Measurements from ENCODE around the gene MND1.
A peak's percentile ranks its signal among the peaks of the same experiment; 100 is the strongest.
"Not testable (repeated sequence)": the region's sequence is repeated elsewhere in the genome, so short reads cannot be mapped to it uniquely, and the experiment has no call there.

Gene MND1

DNA sequence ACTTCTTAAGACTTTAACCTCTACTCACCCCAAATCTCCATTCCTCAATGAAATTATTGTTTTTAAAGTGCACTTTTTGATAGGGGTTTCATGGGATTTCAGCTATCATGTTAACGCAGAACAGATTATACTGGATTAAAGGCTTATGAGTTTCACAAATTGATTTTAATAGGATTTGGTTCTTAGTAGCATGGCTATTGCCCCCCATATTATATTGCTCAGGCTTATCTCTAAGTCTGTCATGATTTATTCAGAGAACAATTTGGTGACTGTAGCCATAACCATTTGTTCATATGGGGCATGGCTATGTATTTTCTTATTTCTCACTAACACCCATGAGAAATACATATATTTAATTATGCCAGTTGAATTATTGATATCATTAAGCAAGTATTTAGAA, 57.0 kb downstream of the MND1 start:
- DNase-seq (ENCODE audit: low read depth in 1 of 2, low spot score in 1 of 2), result no peak

DNA sequence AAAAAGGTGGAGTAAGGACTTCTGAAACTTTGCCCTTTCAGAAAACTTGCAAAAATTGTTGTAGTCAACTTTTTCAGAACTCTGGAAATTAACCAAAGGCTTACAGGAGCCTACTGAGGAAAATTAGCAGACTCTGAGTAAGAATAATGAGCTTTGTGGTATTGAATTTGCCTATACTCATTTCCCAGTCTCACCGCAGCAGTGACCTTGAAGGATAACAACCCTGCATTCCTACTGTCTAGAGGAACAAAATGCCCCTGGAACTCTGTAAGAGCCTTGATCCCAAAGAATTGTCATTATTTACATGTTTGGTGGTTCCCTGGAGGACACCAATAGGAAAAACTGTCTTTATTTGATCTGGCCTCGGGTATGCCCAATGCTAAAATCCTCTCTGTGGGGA, 57.9 kb downstream of the MND1 start:
- no peak for DNase-seq (ENCODE audit: low read depth in 1 of 2, low spot score in 1 of 2)

DNA sequence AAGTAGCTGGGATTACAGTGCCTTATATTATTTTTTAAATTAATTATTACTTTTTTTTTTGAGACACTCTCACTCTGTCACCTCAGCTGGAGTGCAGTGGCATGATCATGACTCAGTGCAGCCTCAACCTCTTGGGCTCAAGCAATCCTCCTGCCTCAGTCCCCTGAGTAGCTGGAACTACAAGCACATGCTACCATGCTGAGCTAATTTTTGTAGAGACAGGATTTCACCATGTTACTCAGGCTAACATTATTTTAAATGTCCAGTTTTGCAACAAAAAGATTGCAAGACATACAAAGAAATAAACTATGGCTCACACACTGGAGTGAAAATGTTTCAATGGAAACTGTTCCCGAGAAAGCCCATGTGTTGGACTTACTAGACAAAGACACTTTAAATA, 59.2 kb downstream of the MND1 start:
- DNase-seq (ENCODE audit: low read depth in 1 of 2, low spot score in 1 of 2), result no peak

- no peak for DNase-seq (ENCODE audit: low read depth in 1 of 2, low spot score in 1 of 2)
These were observed 63.4 kb downstream of the MND1 start for GRCh38 chr4:153407906-153408305.

GRCh38 chr4:153408932-153409331, 64.4 kb downstream of the MND1 start:
- no peak for DNase-seq (ENCODE audit: low read depth in 1 of 2, low spot score in 1 of 2)

- DNase-seq (ENCODE audit: low read depth in 1 of 2, low spot score in 1 of 2), result no peak
These were observed 64.9 kb downstream of the MND1 start for GRCh38 chr4:153409412-153409811.

GRCh38 chr4:153409924-153410501, 65.5 kb downstream of the MND1 start:
- no peak for DNase-seq (ENCODE audit: low read depth in 1 of 2, low spot score in 1 of 2)

- no peak for DNase-seq (ENCODE audit: low read depth in 1 of 2, low spot score in 1 of 2)
These were observed 69.4 kb downstream of the MND1 start for GRCh38 chr4:153413842-153414241.

DNA sequence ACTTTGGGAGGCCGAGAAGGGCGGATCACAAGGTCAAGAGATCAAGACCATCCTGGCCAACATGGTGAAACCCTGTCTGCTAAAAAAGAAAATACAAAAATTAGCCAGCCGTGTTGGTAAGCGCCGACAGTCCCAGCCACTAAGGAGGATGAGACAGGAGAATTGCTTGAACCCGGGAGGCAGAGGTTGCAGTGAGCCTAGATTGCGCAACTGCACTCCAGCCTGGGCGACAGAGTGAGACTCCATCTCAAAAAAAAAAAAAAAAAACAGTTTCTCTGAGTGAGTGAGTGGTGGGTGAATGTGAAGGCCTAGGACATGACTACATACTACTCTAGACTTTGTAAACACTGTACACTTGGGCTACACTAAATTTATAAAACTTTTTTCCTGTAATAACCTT, 72.0 kb downstream of the MND1 start:
- DNase-seq (ENCODE audit: low read depth in 1 of 2, low spot score in 1 of 2), result not testable (repeated sequence)

DNA sequence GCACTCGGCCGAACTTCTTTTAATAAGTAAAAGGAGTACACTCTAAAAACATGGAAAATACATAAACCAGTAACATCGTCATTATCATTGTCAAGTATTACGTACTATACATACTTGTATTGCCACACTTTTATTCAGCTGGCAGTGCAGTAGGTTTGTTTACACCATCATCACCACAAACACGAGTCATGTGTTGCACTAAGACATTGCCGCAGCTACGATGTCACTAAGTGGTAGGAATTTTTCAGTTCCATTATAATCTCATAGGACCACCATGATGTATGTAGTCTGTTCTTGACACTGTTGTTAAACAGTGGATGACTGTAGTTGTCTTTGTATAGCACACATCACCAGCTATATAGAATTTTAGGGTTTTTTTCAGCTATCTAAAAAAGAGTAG, 73.6 kb downstream of the MND1 start:
- DNase-seq (ENCODE audit: low read depth in 1 of 2, low spot score in 1 of 2), result no peak

- no peak for DNase-seq (ENCODE audit: low read depth in 1 of 2, low spot score in 1 of 2)
These were observed 74.1 kb downstream of the MND1 start for GRCh38 chr4:153418558-153418957.

GRCh38 chr4:153419029-153419428, 74.5 kb downstream of the MND1 start:
- no peak for DNase-seq (ENCODE audit: low read depth in 1 of 2, low spot score in 1 of 2)

DNA sequence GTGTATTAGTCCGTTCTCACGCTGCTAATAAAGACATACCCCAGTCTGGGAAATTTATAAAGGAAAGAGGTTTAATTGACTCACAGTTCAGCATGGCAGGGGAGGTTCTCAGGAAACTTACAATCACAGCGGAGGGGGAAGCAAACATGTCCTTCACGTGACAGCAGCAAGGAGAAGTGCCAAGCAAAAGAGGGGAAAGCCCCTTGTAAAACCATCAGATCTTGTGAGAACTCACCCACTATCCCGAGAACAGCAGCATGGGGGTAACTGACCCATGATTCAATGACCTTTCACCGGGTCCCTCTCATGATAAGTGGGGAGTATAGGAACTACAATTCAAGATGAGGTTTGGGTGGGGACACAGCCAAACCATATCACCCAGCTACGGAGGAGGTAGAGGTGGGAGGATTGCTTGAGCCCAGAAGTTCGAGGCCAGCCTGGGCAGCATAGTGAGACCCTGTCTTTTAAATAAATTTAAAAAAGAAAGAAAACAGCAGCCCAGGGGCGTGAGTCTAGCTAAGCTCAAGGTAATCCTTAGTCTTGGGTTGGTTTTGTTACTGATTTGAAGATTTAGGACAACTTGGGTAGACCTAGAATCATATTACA, 75.3 kb downstream of the MND1 start:
- no peak for DNase-seq (ENCODE audit: low read depth in 1 of 2, low spot score in 1 of 2)

- no peak for DNase-seq (ENCODE audit: low read depth in 1 of 2, low spot score in 1 of 2)
These were observed 75.9 kb downstream of the MND1 start for GRCh38 chr4:153420361-153420760.

- DNase-seq (ENCODE audit: low read depth in 1 of 2, low spot score in 1 of 2), result no peak
These were observed 77.5 kb downstream of the MND1 start for GRCh38 chr4:153421941-153422340.

- no peak for DNase-seq (ENCODE audit: low read depth in 1 of 2, low spot score in 1 of 2)
These were observed 81.9 kb downstream of the MND1 start for GRCh38 chr4:153426207-153426885.

DNA sequence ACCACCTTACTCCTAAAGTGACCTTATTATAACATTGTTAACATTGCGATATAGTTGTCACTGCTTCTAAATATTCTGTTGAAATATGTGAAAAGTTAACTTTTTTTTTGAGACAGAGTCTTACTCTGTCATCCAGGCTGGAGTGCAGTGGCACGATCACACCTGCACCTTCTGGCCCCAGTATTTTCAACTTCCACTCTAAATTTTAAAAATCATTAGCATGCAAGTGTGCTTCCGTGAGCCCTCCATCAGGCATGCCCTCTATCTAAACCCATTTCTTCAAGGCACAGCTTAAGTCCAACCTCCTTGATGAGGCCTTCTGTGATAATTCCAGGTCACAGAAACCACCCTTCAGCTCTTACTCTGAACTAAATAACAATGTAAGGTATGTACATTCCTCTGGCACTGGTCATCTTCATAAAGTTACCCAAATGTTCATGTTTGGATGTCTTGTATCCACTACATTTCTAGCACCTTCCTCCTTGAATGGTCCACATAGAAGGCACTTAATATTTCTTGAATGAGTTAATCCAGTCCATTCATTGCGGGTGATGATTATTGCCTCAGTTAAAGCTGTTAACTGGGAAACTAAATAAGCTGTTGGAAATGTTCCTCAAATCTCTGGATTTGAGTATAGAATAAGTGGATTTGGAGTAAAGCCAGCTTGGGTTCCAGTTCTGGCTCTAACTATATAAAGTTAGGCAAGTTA, 83.0 kb downstream of the MND1 start:
- DNase-seq (ENCODE audit: low read depth in 1 of 2, low spot score in 1 of 2), result no peak

- no peak for DNase-seq (ENCODE audit: low read depth in 1 of 2, low spot score in 1 of 2)
These were observed 84.5 kb downstream of the MND1 start for GRCh38 chr4:153428941-153429475.

- peak; percentile 15 to 63 for DNase-seq (ENCODE audit: low read depth in 1 of 2, low spot score in 1 of 2)
These were observed 88.7 kb downstream of the MND1 start for GRCh38 chr4:153432965-153433753.

- no peak for DNase-seq (ENCODE audit: low read depth in 1 of 2, low spot score in 1 of 2)
These were observed 89.2 kb downstream of the MND1 start for GRCh38 chr4:153433754-153434105.

- no peak for DNase-seq (ENCODE audit: low read depth in 1 of 2, low spot score in 1 of 2)
These were observed 89.7 kb downstream of the MND1 start for GRCh38 chr4:153434190-153434589.
